Measurements from ENCODE around the gene LEPR.
"Not testable (repeated sequence)": the region's sequence is repeated elsewhere in the genome, so short reads cannot be mapped to it uniquely, and the experiment has no call there.

LEPR gene

DNA sequence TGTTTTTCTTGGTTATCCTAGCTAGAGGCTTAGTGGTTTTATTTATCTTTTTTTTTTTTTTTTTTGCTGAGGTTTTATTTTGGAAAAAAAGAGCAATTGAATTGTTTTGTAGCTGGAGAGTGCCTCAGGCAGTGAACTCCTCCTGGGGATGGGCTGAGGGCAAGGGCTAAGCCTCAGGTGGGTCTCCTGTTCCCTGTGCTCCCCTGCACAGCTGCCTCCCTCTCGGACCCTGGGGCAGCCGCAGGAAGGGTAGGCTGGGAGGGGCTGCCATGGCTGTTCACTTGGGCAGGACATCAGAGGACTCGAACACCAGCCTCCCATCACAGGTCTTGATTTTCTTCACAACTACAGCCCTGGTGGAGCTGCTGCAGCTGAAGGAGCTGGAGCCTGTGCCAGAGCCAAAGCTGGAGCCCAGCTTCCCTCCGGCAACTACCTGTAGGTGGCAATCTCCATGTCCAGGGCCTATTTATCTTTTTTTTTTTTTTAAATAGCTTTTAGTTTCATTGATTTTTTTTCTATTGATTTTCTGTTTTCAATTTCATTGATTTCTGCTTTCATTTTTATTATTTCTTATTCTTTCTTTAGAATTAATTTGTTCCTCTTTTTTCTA, 28.9 kb downstream of the LEPR start:
- TF ChIP-seq, protein P1, sequence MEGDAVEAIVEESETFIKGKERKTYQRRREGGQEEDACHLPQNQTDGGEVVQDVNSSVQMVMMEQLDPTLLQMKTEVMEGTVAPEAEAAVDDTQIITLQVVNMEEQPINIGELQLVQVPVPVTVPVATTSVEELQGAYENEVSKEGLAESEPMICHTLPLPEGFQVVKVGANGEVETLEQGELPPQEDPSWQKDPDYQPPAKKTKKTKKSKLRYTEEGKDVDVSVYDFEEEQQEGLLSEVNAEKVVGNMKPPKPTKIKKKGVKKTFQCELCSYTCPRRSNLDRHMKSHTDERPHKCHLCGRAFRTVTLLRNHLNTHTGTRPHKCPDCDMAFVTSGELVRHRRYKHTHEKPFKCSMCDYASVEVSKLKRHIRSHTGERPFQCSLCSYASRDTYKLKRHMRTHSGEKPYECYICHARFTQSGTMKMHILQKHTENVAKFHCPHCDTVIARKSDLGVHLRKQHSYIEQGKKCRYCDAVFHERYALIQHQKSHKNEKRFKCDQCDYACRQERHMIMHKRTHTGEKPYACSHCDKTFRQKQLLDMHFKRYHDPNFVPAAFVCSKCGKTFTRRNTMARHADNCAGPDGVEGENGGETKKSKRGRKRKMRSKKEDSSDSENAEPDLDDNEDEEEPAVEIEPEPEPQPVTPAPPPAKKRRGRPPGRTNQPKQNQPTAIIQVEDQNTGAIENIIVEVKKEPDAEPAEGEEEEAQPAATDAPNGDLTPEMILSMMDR (conservative IDR thresholded peaks at IDR 0.05; ENCODE audit: low read depth, low read length), result no peak
- no peaks in the 10 kb centered on the region for H4K20me1 ChIP-seq (ENCODE audit: insufficient read depth)

DNA sequence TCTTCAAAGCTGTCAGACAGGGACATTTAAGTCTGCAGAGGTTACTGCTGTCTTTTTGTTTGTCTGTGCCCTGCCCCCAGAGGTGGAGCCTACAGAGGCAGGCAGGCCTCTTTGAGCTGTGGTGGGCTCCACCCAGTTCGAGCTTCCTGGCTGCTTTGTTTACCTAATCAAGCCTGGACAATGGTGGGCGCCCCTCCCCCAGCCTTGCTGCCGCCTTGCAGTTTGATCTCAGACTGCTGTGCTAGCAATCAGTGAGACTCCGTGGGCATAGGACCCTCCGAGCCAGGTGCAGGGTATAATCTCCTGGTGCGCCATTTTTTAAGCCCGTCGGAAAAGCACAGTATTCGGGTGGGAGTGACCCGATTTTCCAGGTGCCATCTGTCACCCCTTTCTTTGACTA, 35.2 kb downstream of the LEPR start:
- not testable (repeated sequence) for H3K4me1 ChIP-seq (ENCODE audit: low read depth, poor library complexity, severe bottlenecking); H3K9ac ChIP-seq; H3K27ac ChIP-seq; H3K36me3 ChIP-seq (ENCODE audit: insufficient read depth); H2AFZ ChIP-seq (ENCODE audit: low read depth); H3K27me3 ChIP-seq (ENCODE audit: insufficient read depth, low read depth); H3K4me2 ChIP-seq; H3K4me3 ChIP-seq (IDR thresholded peaks at IDR 0.05; ENCODE audit: insufficient read depth, low read depth, low read length); H3K79me2 ChIP-seq (ENCODE audit: insufficient read depth, low read depth); H4K20me1 ChIP-seq (ENCODE audit: insufficient read depth)

More for the DNA sequence above, 28.9 kb downstream of the LEPR start:
- Histone ChIP-seq H3K4me3 (IDR thresholded peaks at IDR 0.05; ENCODE audit: insufficient read depth, low read depth, low read length) (no peak overlapping the region), H3K36me3 (ENCODE audit: insufficient read depth) (no peaks in the 10 kb centered on the region), H3K9ac (no peak overlapping the region), H3K4me2 (no peak overlapping the region), H3K27ac (no peak overlapping the region), H2AFZ (ENCODE audit: low read depth) (no peak overlapping the region), H3K4me1 (ENCODE audit: low read depth, poor library complexity, severe bottlenecking) (no peaks in the 10 kb centered on the region), H3K79me2 (ENCODE audit: insufficient read depth, low read depth) (no peaks in the 10 kb centered on the region), H3K27me3 (ENCODE audit: insufficient read depth, low read depth) (no peaks in the 10 kb centered on the region)

DNA sequence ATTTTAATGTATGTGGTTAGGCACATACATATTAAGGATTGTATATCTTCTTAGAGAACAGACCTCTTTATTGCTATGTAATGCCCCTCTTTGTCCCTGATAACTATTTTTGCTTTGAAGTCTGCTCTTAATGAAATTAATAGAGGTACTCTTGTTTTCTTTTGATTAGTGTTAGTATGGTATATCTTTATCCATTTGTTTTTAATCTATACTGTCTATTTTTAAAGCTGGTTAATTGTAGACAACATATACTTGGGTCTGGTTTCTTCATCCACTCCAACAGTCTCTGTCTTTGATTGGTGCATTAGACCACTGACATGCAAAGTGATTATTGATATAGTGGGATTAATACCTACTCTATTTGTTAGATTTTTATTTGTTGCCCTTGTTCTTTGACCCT, 36.0 kb downstream of the LEPR start:
- Histone ChIP-seq H3K4me1 (ENCODE audit: low read depth, poor library complexity, severe bottlenecking) (no peaks in the 10 kb centered on the region), H3K9ac (no peak overlapping the region), H3K27me3 (ENCODE audit: insufficient read depth, low read depth) (no peaks in the 10 kb centered on the region), H3K27ac (no peak overlapping the region), H3K4me3 (IDR thresholded peaks at IDR 0.05; ENCODE audit: insufficient read depth, low read depth, low read length) (no peak overlapping the region), H3K4me2 (no peak overlapping the region), H2AFZ (ENCODE audit: low read depth) (no peak overlapping the region), H3K79me2 (ENCODE audit: insufficient read depth, low read depth) (no peaks in the 10 kb centered on the region), H3K36me3 (ENCODE audit: insufficient read depth) (no peaks in the 10 kb centered on the region), H4K20me1 (ENCODE audit: insufficient read depth) (no peaks in the 10 kb centered on the region)
- TF ChIP-seq, protein P1 (conservative IDR thresholded peaks at IDR 0.05; ENCODE audit: low read depth, low read length), result no peak

DNA sequence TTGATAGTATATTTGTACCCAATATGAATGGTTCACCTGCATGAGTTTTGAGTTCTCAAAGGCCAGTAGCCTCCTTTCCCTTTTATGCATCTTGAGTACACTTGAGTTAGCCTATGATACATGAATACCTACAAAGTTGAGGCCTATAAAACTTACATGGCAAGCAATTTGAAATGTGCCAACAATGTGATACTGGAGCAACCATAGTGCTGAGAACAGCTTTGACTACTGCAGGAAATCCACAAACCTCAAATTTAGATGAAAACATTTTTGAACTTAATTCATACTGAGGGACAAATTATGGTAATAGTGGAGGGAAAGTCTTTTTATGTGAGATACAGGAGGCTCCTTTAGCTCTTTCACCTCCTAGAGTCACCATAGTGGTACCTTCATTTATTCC, 37.4 kb downstream of the LEPR start:
- H4K20me1 ChIP-seq (ENCODE audit: insufficient read depth), result no peaks in the 10 kb centered on the region
- no peaks in the 10 kb centered on the region for H3K27me3 ChIP-seq (ENCODE audit: insufficient read depth, low read depth)
- H3K4me1 ChIP-seq (ENCODE audit: low read depth, poor library complexity, severe bottlenecking), result no peaks in the 10 kb centered on the region
- no peak overlapping the region for H3K27ac ChIP-seq
- H2AFZ ChIP-seq (ENCODE audit: low read depth), result no peak overlapping the region
- H3K79me2 ChIP-seq (ENCODE audit: insufficient read depth, low read depth), result no peaks in the 10 kb centered on the region
- TF ChIP-seq, protein P1 (conservative IDR thresholded peaks at IDR 0.05; ENCODE audit: low read depth, low read length), result no peak
- H3K4me2 ChIP-seq, result no peak overlapping the region
- H3K9ac ChIP-seq, result no peak overlapping the region
- H3K4me3 ChIP-seq (IDR thresholded peaks at IDR 0.05; ENCODE audit: insufficient read depth, low read depth, low read length), result no peak overlapping the region
- H3K36me3 ChIP-seq (ENCODE audit: insufficient read depth), result no peaks in the 10 kb centered on the region

DNA sequence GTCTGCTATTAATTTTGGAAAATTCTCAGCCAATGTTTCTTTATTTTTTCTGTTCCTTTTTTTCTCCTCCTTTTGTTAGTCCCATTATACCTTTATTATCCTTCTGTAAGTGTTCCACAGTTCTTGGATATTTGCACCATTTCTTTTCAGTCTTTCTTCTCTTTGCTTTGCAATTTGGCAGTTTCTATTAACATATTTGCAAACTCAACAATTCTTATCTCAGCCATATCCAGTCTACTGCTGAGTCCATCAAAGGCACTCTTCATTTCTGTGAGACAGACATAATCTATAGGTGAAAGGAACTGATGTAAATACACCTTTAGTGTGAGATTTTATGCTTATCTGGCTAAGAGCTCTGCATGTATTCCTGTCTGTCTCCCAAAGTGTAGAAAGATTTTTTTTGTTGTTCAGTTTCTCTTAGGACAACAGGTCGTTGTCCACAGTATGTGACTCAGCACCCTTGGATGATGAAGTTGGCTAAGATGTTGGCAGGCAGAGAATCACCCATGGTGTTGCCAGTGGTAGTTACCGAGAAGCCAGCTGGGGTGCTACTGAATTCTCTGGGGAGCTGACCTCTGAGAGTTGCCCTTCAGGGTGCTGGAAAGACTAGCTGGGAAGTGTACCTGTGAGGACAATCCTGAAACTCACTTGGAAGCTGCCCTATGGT, 38.4 kb downstream of the LEPR start:
- H3K27ac ChIP-seq, result no peak overlapping the region
- H3K9ac ChIP-seq, result no peak overlapping the region
- H4K20me1 ChIP-seq (ENCODE audit: insufficient read depth), result no peaks in the 10 kb centered on the region
- TF ChIP-seq, protein P1 (conservative IDR thresholded peaks at IDR 0.05; ENCODE audit: low read depth, low read length), result no peak
- no peaks in the 10 kb centered on the region for H3K27me3 ChIP-seq (ENCODE audit: insufficient read depth, low read depth)
- H2AFZ ChIP-seq (ENCODE audit: low read depth), result no peak overlapping the region
- H3K4me2 ChIP-seq, result no peak overlapping the region
- H3K4me1 ChIP-seq (ENCODE audit: low read depth, poor library complexity, severe bottlenecking), result no peaks in the 10 kb centered on the region
- no peaks in the 10 kb centered on the region for H3K79me2 ChIP-seq (ENCODE audit: insufficient read depth, low read depth)
- no peak overlapping the region for H3K4me3 ChIP-seq (IDR thresholded peaks at IDR 0.05; ENCODE audit: insufficient read depth, low read depth, low read length)
- H3K36me3 ChIP-seq (ENCODE audit: insufficient read depth), result no peaks in the 10 kb centered on the region

All from KMS-11 (cell line).